Measurements from ENCODE around the gene CD63.

- TF ChIP-seq, protein P1, sequence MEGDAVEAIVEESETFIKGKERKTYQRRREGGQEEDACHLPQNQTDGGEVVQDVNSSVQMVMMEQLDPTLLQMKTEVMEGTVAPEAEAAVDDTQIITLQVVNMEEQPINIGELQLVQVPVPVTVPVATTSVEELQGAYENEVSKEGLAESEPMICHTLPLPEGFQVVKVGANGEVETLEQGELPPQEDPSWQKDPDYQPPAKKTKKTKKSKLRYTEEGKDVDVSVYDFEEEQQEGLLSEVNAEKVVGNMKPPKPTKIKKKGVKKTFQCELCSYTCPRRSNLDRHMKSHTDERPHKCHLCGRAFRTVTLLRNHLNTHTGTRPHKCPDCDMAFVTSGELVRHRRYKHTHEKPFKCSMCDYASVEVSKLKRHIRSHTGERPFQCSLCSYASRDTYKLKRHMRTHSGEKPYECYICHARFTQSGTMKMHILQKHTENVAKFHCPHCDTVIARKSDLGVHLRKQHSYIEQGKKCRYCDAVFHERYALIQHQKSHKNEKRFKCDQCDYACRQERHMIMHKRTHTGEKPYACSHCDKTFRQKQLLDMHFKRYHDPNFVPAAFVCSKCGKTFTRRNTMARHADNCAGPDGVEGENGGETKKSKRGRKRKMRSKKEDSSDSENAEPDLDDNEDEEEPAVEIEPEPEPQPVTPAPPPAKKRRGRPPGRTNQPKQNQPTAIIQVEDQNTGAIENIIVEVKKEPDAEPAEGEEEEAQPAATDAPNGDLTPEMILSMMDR (IDR thresholded peaks at IDR 0.05): no peak
- no peak for TF ChIP-seq POLR2A (IDR thresholded peaks at IDR 0.05)
Observed at GRCh38 chr12:55720071-55720564, 8.7 kb downstream of the CD63 start, which contains the start of gene RDH5.

All from adrenal gland (tissue), 5 donors.